Measurements from ENCODE around the gene MBLAC1.

The MBLAC1 gene

DNA sequence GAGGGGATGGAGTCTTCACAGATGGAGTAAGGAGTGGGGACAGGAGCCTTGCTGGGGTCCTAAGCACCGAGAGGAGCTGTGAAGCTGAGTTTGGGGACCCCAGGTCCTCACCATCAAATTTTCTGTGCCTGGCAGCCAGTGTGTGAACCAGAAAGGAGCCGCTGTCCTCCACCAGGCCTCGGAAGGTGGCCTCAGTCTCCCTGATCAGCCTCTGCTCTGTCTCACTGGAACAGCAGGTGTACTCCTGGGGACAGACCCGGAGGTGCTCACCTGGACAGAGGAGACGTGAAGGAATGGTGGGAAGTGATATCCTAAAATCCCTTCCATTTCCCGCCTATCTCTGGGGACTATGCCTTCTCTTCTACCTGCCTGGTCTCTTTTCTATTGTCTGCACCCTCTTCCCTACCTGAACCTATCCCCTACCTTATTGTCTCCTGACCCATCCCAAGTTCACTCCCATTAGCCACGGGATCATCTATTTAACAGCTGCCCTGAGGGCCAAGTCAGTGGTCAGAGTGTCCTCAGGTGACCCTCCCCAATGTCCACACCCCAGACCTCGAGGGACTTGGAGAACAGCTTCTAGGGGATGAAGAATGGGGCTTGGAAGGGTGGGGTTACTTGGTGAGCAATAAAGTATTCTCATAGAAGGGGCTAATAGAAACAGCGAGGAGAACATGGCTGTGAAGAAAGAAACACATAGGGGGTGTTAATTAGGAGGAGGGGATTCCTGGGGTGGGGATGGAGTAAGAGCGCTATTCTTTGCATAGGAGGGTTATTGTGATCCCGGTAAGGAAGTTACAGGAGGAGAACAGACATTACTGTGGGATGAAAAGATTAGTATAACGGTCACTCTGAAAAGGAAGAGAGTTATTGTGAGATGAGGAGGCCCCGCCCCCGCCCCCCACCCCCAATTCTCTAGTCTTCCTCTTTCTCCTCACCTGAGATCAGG is 49.6 kb downstream of the MBLAC1 start:
- Histone ChIP-seq H3K4me3 (ENCODE audit: low read depth, low read length) (peak overlapping the region; percentile 92), H3K9ac (ENCODE audit: low read depth, low read length) (peak overlapping the region; percentile 71), H3K9me3 (ENCODE audit: control insufficient read depth, insufficient read depth, low read length) (no peaks in the 10 kb centered on the region), H3K36me3 (ENCODE audit: control insufficient read depth, insufficient read depth, low read length) (peaks cover 22% of the 10 kb centered on the region), H3K27ac (ENCODE audit: low read depth, low read length) (peak overlapping the region; percentile 82), H3K27me3 (ENCODE audit: control insufficient read depth, insufficient read depth, low read length) (peaks cover 14% of the 10 kb centered on the region), H3K4me1 (ENCODE audit: control insufficient read depth, insufficient read depth, low read length) (peaks cover 8% of the 10 kb centered on the region; the same call in 1 of the 2 replicates)

- H3K27ac ChIP-seq (ENCODE audit: low read depth, low read length): peak within 1 kb of the TSS; percentile 82
- H3K4me3 ChIP-seq (ENCODE audit: low read depth, low read length): peak within 1 kb of the TSS; percentile 92
- H3K4me1 ChIP-seq (ENCODE audit: control insufficient read depth, insufficient read depth, low read length): peaks cover 14% of the 10 kb centered on the region; the same call in 1 of the 2 replicates
- H3K36me3 ChIP-seq (ENCODE audit: control insufficient read depth, insufficient read depth, low read length): peaks cover 22% of the 10 kb centered on the region
- no peaks in the 10 kb centered on the region for H3K9me3 ChIP-seq (ENCODE audit: control insufficient read depth, insufficient read depth, low read length)
- H3K9ac ChIP-seq (ENCODE audit: low read depth, low read length): peak within 1 kb of the TSS; percentile 71
- H3K27me3 ChIP-seq (ENCODE audit: control insufficient read depth, insufficient read depth, low read length): peaks cover 14% of the 10 kb centered on the region
Observed at GRCh38 chr7:100177045-100178001, 50.6 kb downstream of the MBLAC1 start, which contains the start of the genes GPC2 and STAG3. Gene GPC2 (minus strand): TSS chr7:100177381. CDS start chr7:100177199, 182 bp downstream. Gene STAG3 (plus strand): TSS chr7:100177918. CDS start chr7:100180557, 2,639 bp downstream.

Data from HUES48 (cell line).